Tongue (tissue), 2 donors: ENCODE data around the gene SYNDIG1. TPM values are rescaled to one million over a fixed set of nuclear protein-coding genes. Genes with fewer than 3 reads are reported as not detected.
A peak's percentile ranks its signal among the peaks of the same experiment; 100 is the strongest.

Source experiments
- DNase-seq: peaks from one replicate; pipeline ENCODE4 v3.0.0-alpha.2; 2015
- total RNA-seq: library from RNA; depleted of rRNA; stranded (reverse); fragments of >200 nt; gene quantifications from one replicate; pipeline ENCODE4 v1.2.3, GENCODE V29; 2014

The SYNDIG1 gene
- total RNA-seq, 1 donor from 2014 or later, result 8.6 TPM

- no peak for DNase-seq
Measured at GRCh38 chr20:24528583-24529368, 59.3 kb downstream of the SYNDIG1 start.

- no peak for DNase-seq
Measured at GRCh38 chr20:24529369-24529719, 59.9 kb downstream of the SYNDIG1 start.

- DNase-seq, result no peak
Measured at GRCh38 chr20:24530131-24530680, 60.8 kb downstream of the SYNDIG1 start.

GRCh38 chr20:24531202-24531601, 61.8 kb downstream of the SYNDIG1 start:
- no peak for DNase-seq

- no peak for DNase-seq
Measured at GRCh38 chr20:24531631-24532419, 62.4 kb downstream of the SYNDIG1 start.

- DNase-seq, result no peak
Measured at GRCh38 chr20:24533449-24533848, 64.0 kb downstream of the SYNDIG1 start.

- no peak for DNase-seq
Measured at GRCh38 chr20:24534282-24534681, 64.9 kb downstream of the SYNDIG1 start.

GRCh38 chr20:24535941-24536730, 66.7 kb downstream of the SYNDIG1 start:
- no peak for DNase-seq

- DNase-seq, result no peak
Measured at GRCh38 chr20:24537210-24537609, 67.8 kb downstream of the SYNDIG1 start.

GRCh38 chr20:24542721-24543120, 73.3 kb downstream of the SYNDIG1 start:
- no peak for DNase-seq

GRCh38 chr20:24543168-24543567, 73.7 kb downstream of the SYNDIG1 start:
- DNase-seq, result no peak

- no peak for DNase-seq
Measured at GRCh38 chr20:24543741-24544140, 74.3 kb downstream of the SYNDIG1 start.

- no peak for DNase-seq
Measured at GRCh38 chr20:24544371-24544770, 74.9 kb downstream of the SYNDIG1 start.

- DNase-seq, result peak; percentile 35
Measured at GRCh38 chr20:24545168-24545567, 75.7 kb downstream of the SYNDIG1 start.

- no peak for DNase-seq
Measured at GRCh38 chr20:24546232-24546892, 76.9 kb downstream of the SYNDIG1 start.

GRCh38 chr20:24547967-24548366, 78.5 kb downstream of the SYNDIG1 start:
- DNase-seq, result no peak

GRCh38 chr20:24559114-24559732, 89.8 kb downstream of the SYNDIG1 start:
- no peak for DNase-seq

GRCh38 chr20:24560571-24561491, 91.4 kb downstream of the SYNDIG1 start:
- DNase-seq, result no peak

GRCh38 chr20:24565835-24566351, 96.5 kb downstream of the SYNDIG1 start:
- DNase-seq, result no peak

- no peak for DNase-seq
Measured at GRCh38 chr20:24566656-24567055, 97.2 kb downstream of the SYNDIG1 start.
